MCF 10A (cell line): ENCODE measurements around the gene CAPN11. TPM values are rescaled to one million over a fixed set of nuclear protein-coding genes. Genes with fewer than 3 reads are reported as not detected.
"Not testable (repeated sequence)": the region's sequence is repeated elsewhere in the genome, so short reads cannot be mapped to it uniquely, and the experiment has no call there.

Source experiments
- BruUV-seq: library from RNA; stranded (reverse); fragments of 400-500 nt; replicated peaks from 2 replicates; lab custom pipeline; 2021; lab: Mats Ljungman, UMichigan
- CTCF ChIA-PET: fragments of 300-600 bp; sonication (Branson Sonifier 250); formaldehyde crosslinking; extraction: SDS; loops from one replicate; lab custom pipeline; 2021; ENCODE audit warnings: antibody characterized with exemption, inconsistent platforms; lab: Yijun Ruan, JAX
- POLR2A ChIA-PET: fragments of 300-600, 350-650 bp; sonication (Branson Sonifier 250); formaldehyde crosslinking; extraction: SDS; loops from one replicate; lab custom pipeline; 2020; ENCODE audit warnings: antibody characterized with exemption, inconsistent platforms; lab: Yijun Ruan, JAX
- DNase-seq: peaks from one replicate; pipeline ENCODE4 v3.0.0-alpha.2; 2018; ENCODE audit not compliant: unreplicated experiment
- H3K27ac Mint-ChIP-seq: one replicate; pipeline ENCODE4 v1.8.0; 2022; ENCODE audit warnings: mild to moderate bottlenecking, low read depth, mixed read lengths; ENCODE audit not compliant: unreplicated experiment
- H3K27me3 Mint-ChIP-seq: one replicate; pipeline ENCODE4 v1.8.0; 2022; ENCODE audit warnings: mixed read lengths; ENCODE audit not compliant: insufficient read depth, unreplicated experiment
- H3K36me3 Mint-ChIP-seq: one replicate; pipeline ENCODE4 v1.8.0; 2022; ENCODE audit warnings: mild to moderate bottlenecking, moderate library complexity, mixed read lengths; ENCODE audit not compliant: insufficient read depth, unreplicated experiment
- H3K4me1 Mint-ChIP-seq: one replicate; pipeline ENCODE4 v1.8.0; 2022; ENCODE audit warnings: mixed read lengths; ENCODE audit not compliant: insufficient read depth, unreplicated experiment
- H3K4me3 Mint-ChIP-seq: one replicate; pipeline ENCODE4 v1.8.0; 2022; ENCODE audit warnings: mild to moderate bottlenecking, moderate library complexity, mixed read lengths; ENCODE audit not compliant: unreplicated experiment
- H3K9me3 Mint-ChIP-seq: one replicate; pipeline ENCODE4 v1.8.0; 2022; ENCODE audit warnings: mixed read lengths; ENCODE audit not compliant: unreplicated experiment
- intact Hi-C: fragments of 100-400 bp; cut with micrococcal nuclease; formaldehyde crosslinking; loops from 2 replicates; pipeline ENCODE4 v1.14.1; 2022
- total RNA-seq: library from RNA; stranded (reverse); gene quantifications from 2 replicates; pipeline ENCODE4 v1.2.3, GENCODE V29; 2022
- TF ChIP-seq, protein P1 (sequence below): fragments of 200-600 bp; IDR thresholded peaks from one replicate; pipeline ENCODE4 v1.8.0; 2022; ENCODE audit warnings: antibody characterized with exemption, mild to moderate bottlenecking; ENCODE audit not compliant: unreplicated experiment

The CAPN11 gene
- total RNA-seq, 1 experiment from 2014 or later = not detected

DNA sequence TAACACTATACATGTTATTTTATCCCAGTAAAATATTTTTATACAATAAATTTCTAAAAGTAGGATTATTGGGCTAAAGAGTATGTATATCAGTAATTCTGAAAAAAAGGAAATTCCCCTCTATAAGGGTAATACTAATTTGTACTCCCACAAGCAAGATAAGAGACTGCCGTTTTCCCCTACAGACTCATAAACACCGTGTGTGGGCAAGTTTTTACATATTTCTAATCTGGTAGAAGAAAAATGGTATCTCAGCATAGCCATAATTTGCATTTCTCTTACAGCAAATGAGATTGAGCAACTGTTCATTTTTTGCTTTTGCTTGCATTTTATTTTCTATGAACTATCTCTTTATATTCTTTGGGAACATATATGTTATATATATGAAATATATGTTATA lies 32.1 kb downstream of the CAPN11 start:
- Mint-ChIP-seq H3K27me3 (peaks cover 8% of the 10 kb centered on the region), H3K4me1 (no peaks in the 10 kb centered on the region), H3K27ac (no peak overlapping the region), H3K36me3 (no peaks in the 10 kb centered on the region), H3K4me3 (no peak overlapping the region), H3K9me3 (no peaks in the 10 kb centered on the region)
- no peak for DNase-seq
- intact Hi-C loops = no loop called here
- ChIA-PET CTCF (no interaction called here), POLR2A (interaction anchor here (1.0 kb wide), 1 partner anchor 18 kb away, joined by 3 read pairs; no protein-coding TSS in a partner anchor)
- TF ChIP-seq, protein P1, sequence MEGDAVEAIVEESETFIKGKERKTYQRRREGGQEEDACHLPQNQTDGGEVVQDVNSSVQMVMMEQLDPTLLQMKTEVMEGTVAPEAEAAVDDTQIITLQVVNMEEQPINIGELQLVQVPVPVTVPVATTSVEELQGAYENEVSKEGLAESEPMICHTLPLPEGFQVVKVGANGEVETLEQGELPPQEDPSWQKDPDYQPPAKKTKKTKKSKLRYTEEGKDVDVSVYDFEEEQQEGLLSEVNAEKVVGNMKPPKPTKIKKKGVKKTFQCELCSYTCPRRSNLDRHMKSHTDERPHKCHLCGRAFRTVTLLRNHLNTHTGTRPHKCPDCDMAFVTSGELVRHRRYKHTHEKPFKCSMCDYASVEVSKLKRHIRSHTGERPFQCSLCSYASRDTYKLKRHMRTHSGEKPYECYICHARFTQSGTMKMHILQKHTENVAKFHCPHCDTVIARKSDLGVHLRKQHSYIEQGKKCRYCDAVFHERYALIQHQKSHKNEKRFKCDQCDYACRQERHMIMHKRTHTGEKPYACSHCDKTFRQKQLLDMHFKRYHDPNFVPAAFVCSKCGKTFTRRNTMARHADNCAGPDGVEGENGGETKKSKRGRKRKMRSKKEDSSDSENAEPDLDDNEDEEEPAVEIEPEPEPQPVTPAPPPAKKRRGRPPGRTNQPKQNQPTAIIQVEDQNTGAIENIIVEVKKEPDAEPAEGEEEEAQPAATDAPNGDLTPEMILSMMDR = no peak
- BruUV-seq = no TSS peak

DNA sequence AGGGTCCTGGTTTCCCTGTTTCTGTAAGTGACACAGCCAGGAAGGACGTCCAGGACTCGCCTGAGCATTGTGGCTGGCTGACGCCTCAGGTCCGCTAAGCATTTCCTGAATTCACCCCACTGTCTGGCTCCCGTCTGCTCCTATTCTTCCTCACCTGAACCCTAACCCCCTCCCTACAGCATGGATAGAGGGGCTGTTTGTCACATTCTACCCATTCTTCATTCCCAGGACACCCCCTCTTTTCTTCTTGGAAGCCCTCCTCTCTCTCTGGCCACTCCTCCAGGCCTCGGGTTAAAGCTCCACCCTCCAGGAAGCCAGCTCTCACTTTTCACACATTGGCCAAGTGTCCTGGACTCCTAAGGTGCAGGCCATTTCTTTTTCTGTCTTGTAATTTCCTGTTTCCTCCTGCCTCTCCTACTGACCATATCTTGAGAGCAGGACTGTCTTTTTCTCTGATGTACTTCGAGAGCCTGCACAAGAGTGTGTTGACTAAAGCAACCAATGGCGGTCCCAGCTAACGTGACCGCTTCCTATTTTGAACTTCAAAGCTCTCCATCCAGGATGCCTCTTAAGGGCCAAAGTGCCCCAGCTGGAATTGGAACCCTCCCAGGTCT lies 33.9 kb downstream of the CAPN11 start:
- Mint-ChIP-seq H3K4me3 (no peak overlapping the region), H3K9me3 (no peaks in the 10 kb centered on the region), H3K27me3 (no peaks in the 10 kb centered on the region), H3K36me3 (no peaks in the 10 kb centered on the region), H3K4me1 (no peaks in the 10 kb centered on the region), H3K27ac (no peak overlapping the region)
- BruUV-seq = no TSS peak
- DNase-seq = no peak
- POLR2A ChIA-PET = interaction anchor here (1.3 kb wide), 1 partner anchor 55 kb away, joined by 4 read pairs; the partner anchor contains the start of gene HSP90AB1
- TF ChIP-seq, protein P1 = no peak
- intact Hi-C loops = no loop called here
- CTCF ChIA-PET = interaction anchor here (0.5 to 2.7 kb wide), 4 partner anchors 20 to 966 kb away, joined by 3 to 7 read pairs (median 4); no protein-coding TSS in a partner anchor

- Mint-ChIP-seq H3K27ac (no peak overlapping the region), H3K27me3 (no peaks in the 10 kb centered on the region), H3K36me3 (no peaks in the 10 kb centered on the region), H3K4me3 (no peak overlapping the region), H3K9me3 (no peaks in the 10 kb centered on the region), H3K4me1 (no peaks in the 10 kb centered on the region)
- no TSS peak for BruUV-seq
- intact Hi-C loops = no loop called here
- ChIA-PET POLR2A (interaction anchor here (1.3 kb wide), 1 partner anchor 54 kb away, joined by 4 read pairs; the partner anchor contains the start of gene HSP90AB1), CTCF (interaction anchor here (0.7 to 2.7 kb wide), 4 partner anchors 10 to 43 kb away, joined by 3 to 7 read pairs (median 4); no protein-coding TSS in a partner anchor)
- TF ChIP-seq, protein P1 = no peak
- DNase-seq = no peak
These were observed 34.8 kb downstream of the CAPN11 start for GRCh38 chr6:44193307-44193910.

- ChIA-PET CTCF (interaction anchor here (1.0 kb wide), 1 partner anchor 27 kb away, joined by 3 read pairs; no protein-coding TSS in a partner anchor), POLR2A (no interaction called here)
- Mint-ChIP-seq H3K27me3 (no peaks in the 10 kb centered on the region), H3K4me3 (no peak overlapping the region), H3K36me3 (no peaks in the 10 kb centered on the region), H3K4me1 (no peaks in the 10 kb centered on the region), H3K9me3 (no peaks in the 10 kb centered on the region), H3K27ac (no peak overlapping the region)
- TF ChIP-seq, protein P1 = no peak
- intact Hi-C loops = no loop called here
- BruUV-seq = no TSS peak
- DNase-seq = no peak
These were observed 35.7 kb downstream of the CAPN11 start for GRCh38 chr6:44194326-44194725.

- H3K4me1 Mint-ChIP-seq, H3K27ac Mint-ChIP-seq, intact Hi-C loops, H3K9me3 Mint-ChIP-seq, POLR2A ChIA-PET, DNase-seq, H3K27me3 Mint-ChIP-seq, H3K36me3 Mint-ChIP-seq, BruUV-seq, H3K4me3 Mint-ChIP-seq: not testable (repeated sequence)
- CTCF ChIA-PET = interaction anchor here (1.1 kb wide), 1 partner anchor 24 kb away, joined by 3 read pairs; no protein-coding TSS in a partner anchor
These were observed 37.7 kb downstream of the CAPN11 start for GRCh38 chr6:44196351-44196750.
